OCI-LY1 (cell line): ENCODE data around the gene MRTO4.
A peak's percentile ranks its signal among the peaks of the same experiment; 100 is the strongest.
"Not testable (repeated sequence)": the region's sequence is repeated elsewhere in the genome, so short reads cannot be mapped to it uniquely, and the experiment has no call there.

ENCODE experiments used
- H2AFZ ChIP-seq: fragments of 200-600 bp; sonication (generic), shearing (Covaris generic); 2 replicates; pipeline ENCODE4 v1.6.0; 2014; ENCODE audit warnings: antibody characterized with exemption, mild to moderate bottlenecking, low read length
- H3F3A ChIP-seq: fragments of 200-600 bp; sonication (generic), shearing (Covaris generic); 2 replicates; pipeline ENCODE4 v1.6.0; 2014; ENCODE audit warnings: mild to moderate bottlenecking, antibody characterized with exemption, low read length, moderate library complexity; ENCODE audit not compliant: insufficient read depth
- H3K27ac ChIP-seq: fragments of 200-600 bp; sonication (generic); 2 replicates; pipeline ENCODE4 v1.5.1; 2014; ENCODE audit warnings: low read length, mixed run types, mild to moderate bottlenecking, low read depth; ENCODE audit not compliant: poor library complexity, severe bottlenecking
- H3K27me3 ChIP-seq: fragments of 200-600 bp; sonication (generic); 2 replicates; pipeline ENCODE4 v1.6.0; 2014; ENCODE audit warnings: antibody characterized with exemption, mild to moderate bottlenecking, low read length, moderate library complexity; ENCODE audit not compliant: insufficient read depth
- H3K36me3 ChIP-seq: fragments of 200-600 bp; sonication (generic); 2 replicates; pipeline ENCODE4 v1.6.1; 2014; ENCODE audit warnings: mild to moderate bottlenecking, antibody characterized with exemption, low read length, moderate library complexity, mixed read lengths; ENCODE audit not compliant: insufficient read depth
- H3K4me1 ChIP-seq: fragments of 200-600 bp; sonication (generic); 2 replicates; pipeline ENCODE4 v1.5.1; 2014; ENCODE audit warnings: mild to moderate bottlenecking, low read length, moderate library complexity; ENCODE audit not compliant: insufficient read depth, severe bottlenecking
- H3K4me2 ChIP-seq: fragments of 200-600 bp; sonication (generic), shearing (Covaris generic); 2 replicates; pipeline ENCODE4 v1.6.1; 2014; ENCODE audit warnings: low read length
- H3K4me3 ChIP-seq: fragments of 200-600 bp; sonication (generic); 2 replicates; pipeline ENCODE4 v1.5.1; 2014; ENCODE audit warnings: low read length, low read depth, mild to moderate bottlenecking, mixed read lengths; ENCODE audit not compliant: poor library complexity, severe bottlenecking
- H3K79me2 ChIP-seq: fragments of 200-600 bp; shearing (Covaris generic); 2 replicates; pipeline ENCODE4 v1.6.1; 2016; ENCODE audit warnings: mixed run types, low read length, mixed read lengths; ENCODE audit not compliant: insufficient read depth
- H3K9ac ChIP-seq: fragments of 200-600 bp; sonication (generic), shearing (Covaris generic); 2 replicates; pipeline ENCODE4 v1.6.1; 2014; ENCODE audit warnings: mild to moderate bottlenecking, low read length, mixed read lengths
- H3K9me2 ChIP-seq: fragments of 200-600 bp; sonication (generic), shearing (Covaris generic); 2 replicates; pipeline ENCODE4 v1.6.1; 2014; ENCODE audit warnings: low read depth, mild to moderate bottlenecking, low read length, mixed read lengths
- H3K9me3 ChIP-seq: fragments of 200-600 bp; shearing (Covaris generic); 2 replicates; pipeline ENCODE4 v1.6.1; 2014; ENCODE audit warnings: low read length, mixed read lengths
- H4K20me1 ChIP-seq: fragments of 200-600 bp; sonication (generic), shearing (Covaris generic); 2 replicates; pipeline ENCODE4 v1.6.0; 2016; ENCODE audit warnings: mild to moderate bottlenecking, low read length; ENCODE audit not compliant: insufficient read depth
- EZH2 ChIP-seq: fragments of 200-600 bp; sonication (generic), shearing (Covaris generic); IDR thresholded peaks from 2 replicates; pipeline ENCODE4 v1.8.0; 2017; ENCODE audit warnings: borderline replicate concordance, mixed run types, mild to moderate bottlenecking, antibody characterized with exemption, low read length, moderate library complexity, mixed read lengths
- TF ChIP-seq, protein P1 (sequence below): fragments of 200-600 bp; sonication (generic), shearing (Covaris generic); IDR thresholded peaks from 2 replicates; pipeline ENCODE4 v1.5.1; 2017; ENCODE audit warnings: mild to moderate bottlenecking, antibody characterized with exemption, low read length, moderate library complexity, mixed read lengths

MRTO4 gene

DNA sequence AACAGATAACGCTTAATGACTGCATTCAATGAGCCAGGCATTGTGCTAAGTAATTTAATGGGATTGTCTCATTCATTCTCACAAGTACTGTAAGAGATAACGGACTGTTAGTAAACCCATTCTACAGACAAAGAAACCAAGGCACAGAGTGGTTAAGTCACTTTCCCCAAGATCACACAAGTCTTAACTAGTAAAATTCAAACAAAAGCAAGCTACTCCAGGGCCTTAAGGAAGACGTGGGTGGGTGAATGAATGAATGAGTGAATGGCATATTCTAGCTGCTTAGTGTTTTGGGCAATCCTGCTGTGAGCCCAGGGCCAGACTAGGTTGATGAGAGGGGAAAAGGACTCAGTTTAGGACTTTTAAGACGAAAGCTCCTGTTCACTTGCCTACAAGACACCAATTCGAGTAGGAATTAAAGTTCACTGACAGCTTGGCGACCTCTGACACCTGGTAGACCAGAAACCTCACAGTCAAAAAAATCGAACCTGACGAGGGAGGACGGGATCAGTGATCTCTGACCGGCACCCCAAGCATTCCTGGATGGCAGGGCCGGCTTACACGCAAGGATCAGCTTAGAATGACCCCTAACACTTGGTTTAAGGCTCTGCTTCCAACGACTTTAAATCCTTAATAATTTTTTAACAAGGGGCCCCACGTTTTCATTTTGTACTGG lies 838 bp upstream of the MRTO4 start:
- Histone ChIP-seq H3K36me3 (peaks cover 32% of the 10 kb centered on the region), H3K4me2 (peak overlapping the region; percentile 98), H3K9me3 (no peaks in the 10 kb centered on the region), H3K4me3 (peak overlapping the region; percentile 93), H2AFZ (no peak overlapping the region; the same call in 1 of the 2 replicates), H4K20me1 (no peaks in the 10 kb centered on the region), H3F3A (no peaks in the 10 kb centered on the region), H3K79me2 (peaks cover 78% of the 10 kb centered on the region), H3K4me1 (peaks cover 35% of the 10 kb centered on the region), H3K9ac (peak overlapping the region; percentile 81), H3K27me3 (no peaks in the 10 kb centered on the region), H3K9me2 (no peaks in the 10 kb centered on the region), H3K27ac (peak overlapping the region; percentile 73)
- no peak for TF ChIP-seq EZH2
- TF ChIP-seq, protein P1, sequence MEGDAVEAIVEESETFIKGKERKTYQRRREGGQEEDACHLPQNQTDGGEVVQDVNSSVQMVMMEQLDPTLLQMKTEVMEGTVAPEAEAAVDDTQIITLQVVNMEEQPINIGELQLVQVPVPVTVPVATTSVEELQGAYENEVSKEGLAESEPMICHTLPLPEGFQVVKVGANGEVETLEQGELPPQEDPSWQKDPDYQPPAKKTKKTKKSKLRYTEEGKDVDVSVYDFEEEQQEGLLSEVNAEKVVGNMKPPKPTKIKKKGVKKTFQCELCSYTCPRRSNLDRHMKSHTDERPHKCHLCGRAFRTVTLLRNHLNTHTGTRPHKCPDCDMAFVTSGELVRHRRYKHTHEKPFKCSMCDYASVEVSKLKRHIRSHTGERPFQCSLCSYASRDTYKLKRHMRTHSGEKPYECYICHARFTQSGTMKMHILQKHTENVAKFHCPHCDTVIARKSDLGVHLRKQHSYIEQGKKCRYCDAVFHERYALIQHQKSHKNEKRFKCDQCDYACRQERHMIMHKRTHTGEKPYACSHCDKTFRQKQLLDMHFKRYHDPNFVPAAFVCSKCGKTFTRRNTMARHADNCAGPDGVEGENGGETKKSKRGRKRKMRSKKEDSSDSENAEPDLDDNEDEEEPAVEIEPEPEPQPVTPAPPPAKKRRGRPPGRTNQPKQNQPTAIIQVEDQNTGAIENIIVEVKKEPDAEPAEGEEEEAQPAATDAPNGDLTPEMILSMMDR = no peak

DNA sequence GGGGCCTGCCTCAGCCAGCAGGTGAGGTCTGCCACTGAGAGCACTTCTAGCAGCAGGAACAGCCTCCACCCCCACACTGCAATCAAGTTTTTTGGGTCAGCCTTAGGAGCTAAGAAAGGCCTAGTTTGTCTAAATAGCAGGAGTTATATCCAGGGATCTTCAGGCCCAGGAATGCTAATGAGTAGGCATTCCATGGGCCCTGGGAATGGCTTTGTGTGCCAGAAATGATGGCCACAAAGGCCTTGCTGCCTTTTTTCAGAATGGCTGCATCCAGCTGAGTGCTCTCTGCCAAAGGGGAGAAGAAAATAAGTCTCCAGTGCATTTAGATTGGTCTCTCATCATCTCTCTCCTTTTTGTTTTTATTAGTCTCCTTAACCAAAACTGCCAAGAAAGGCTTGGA lies 2.8 kb downstream of the MRTO4 start:
- Histone ChIP-seq H3K9ac (no peak overlapping the region), H4K20me1 (no peaks in the 10 kb centered on the region)

DNA sequence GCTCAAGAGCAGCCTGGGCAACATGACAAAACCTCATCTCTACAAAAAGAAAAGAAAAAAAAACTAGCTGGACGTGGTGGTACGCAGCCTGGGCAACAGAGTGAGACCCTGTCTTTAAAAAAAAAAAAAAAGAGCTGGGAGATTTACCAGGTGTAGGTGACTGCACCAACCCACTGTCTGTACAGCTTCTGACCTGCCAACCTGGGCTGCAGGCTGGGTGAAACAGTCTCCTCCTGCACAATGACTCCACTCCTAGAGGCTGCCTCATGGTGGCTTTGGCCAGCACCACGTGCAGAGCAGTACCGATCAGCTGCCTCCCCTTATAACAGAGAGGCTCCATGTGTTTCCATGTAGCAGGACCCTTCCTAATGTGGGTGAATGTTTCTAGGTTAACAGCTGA lies 3.7 kb downstream of the MRTO4 start:
- no peaks in the 10 kb centered on the region for H3F3A ChIP-seq
- H2AFZ ChIP-seq = no peak overlapping the region
- no peak overlapping the region for H3K4me2 ChIP-seq
- no peak overlapping the region for H3K4me3 ChIP-seq
- H3K9ac ChIP-seq = no peak overlapping the region
- no peaks in the 10 kb centered on the region for H3K9me3 ChIP-seq
- H3K79me2 ChIP-seq = peaks cover 47% of the 10 kb centered on the region
- TF ChIP-seq, protein P1 = no peak
- no peak for TF ChIP-seq EZH2
- no peaks in the 10 kb centered on the region for H4K20me1 ChIP-seq
- peaks cover 64% of the 10 kb centered on the region for H3K36me3 ChIP-seq
- no peaks in the 10 kb centered on the region for H3K27me3 ChIP-seq
- H3K27ac ChIP-seq = no peak overlapping the region
- no peaks in the 10 kb centered on the region for H3K9me2 ChIP-seq
- H3K4me1 ChIP-seq = peaks cover 22% of the 10 kb centered on the region

More for the DNA sequence above, 2.8 kb downstream of the MRTO4 start:
- no peak overlapping the region for H3K27ac ChIP-seq
- H3K27me3 ChIP-seq = no peaks in the 10 kb centered on the region
- no peaks in the 10 kb centered on the region for H3K9me3 ChIP-seq
- H3K4me3 ChIP-seq = no peak overlapping the region
- TF ChIP-seq, protein P1 = no peak
- no peak for TF ChIP-seq EZH2
- H3F3A ChIP-seq = no peaks in the 10 kb centered on the region
- peaks cover 59% of the 10 kb centered on the region for H3K36me3 ChIP-seq
- no peak overlapping the region for H2AFZ ChIP-seq
- peaks cover 31% of the 10 kb centered on the region for H3K4me1 ChIP-seq
- no peaks in the 10 kb centered on the region for H3K9me2 ChIP-seq
- H3K79me2 ChIP-seq = peaks cover 55% of the 10 kb centered on the region
- H3K4me2 ChIP-seq = no peak overlapping the region

DNA sequence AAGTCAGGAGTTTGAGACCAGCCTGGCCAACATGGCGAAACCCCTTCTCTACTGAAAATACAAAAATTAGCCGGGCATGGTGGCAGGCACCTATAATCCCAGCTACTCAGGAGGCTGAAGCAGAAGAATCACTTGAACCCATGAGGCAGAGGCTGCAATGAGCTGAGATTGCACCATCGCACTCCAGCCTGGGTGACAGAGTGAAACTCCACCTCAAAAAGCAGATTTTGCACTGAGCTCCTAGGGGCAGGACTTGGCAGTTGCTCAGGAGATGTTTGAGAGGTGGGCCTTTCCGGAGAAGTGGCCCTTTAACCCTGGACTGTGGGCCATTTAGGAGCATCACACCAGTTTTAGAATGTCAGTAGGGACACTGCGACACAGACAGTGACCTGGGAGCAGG lies 4.7 kb downstream of the MRTO4 start:
- H2AFZ ChIP-seq, H3F3A ChIP-seq, H3K4me3 ChIP-seq, H3K27me3 ChIP-seq, H4K20me1 ChIP-seq, H3K27ac ChIP-seq, H3K9ac ChIP-seq, H3K9me2 ChIP-seq, H3K9me3 ChIP-seq, H3K4me2 ChIP-seq: not testable (repeated sequence)
- Histone ChIP-seq H3K4me1 (peaks cover 17% of the 10 kb centered on the region), H3K36me3 (peaks cover 72% of the 10 kb centered on the region), H3K79me2 (peaks cover 37% of the 10 kb centered on the region)
